HT1080 (cell line): ENCODE data around the gene ANKS1A. TPM values are rescaled to one million over a fixed set of nuclear protein-coding genes. Genes with fewer than 3 reads are reported as not detected.
A peak's percentile ranks its signal among the peaks of the same experiment; 100 is the strongest.
"Not testable (repeated sequence)": the region's sequence is repeated elsewhere in the genome, so short reads cannot be mapped to it uniquely, and the experiment has no call there.

ENCODE experiments used
- DNase-seq: peaks from one replicate; pipeline ENCODE4 v3.0.0-alpha.2; 2015; ENCODE audit warnings: low read depth
- total RNA-seq: library from RNA; depleted of rRNA; stranded (reverse); fragments of >200 nt; shearing (Covaris generic); gene quantifications from 2 replicates; pipeline ENCODE4 v1.2.3, GENCODE V29; 2014

ANKS1A gene
- total RNA-seq, 1 experiment from 2014 or later, result 7.3 TPM

DNA sequence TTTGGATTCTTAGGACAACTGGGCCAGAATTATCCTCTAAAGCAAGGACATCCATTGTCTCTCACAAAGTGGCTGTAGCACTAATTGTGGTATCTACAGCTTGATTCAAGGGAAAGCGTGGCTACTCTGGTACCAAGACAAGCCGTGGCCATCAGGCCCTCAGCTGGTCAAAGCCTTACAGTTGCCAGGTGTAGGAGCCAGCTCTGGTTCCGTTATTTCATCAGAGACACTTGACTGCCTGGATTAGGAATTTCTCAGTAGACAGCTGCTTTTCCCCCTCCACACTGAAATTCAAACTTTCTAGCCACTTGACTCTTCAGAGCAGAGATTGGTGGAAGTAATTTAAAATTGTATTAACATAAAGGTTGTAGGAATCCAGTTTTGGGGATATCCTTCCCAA is 104.2 kb downstream of the ANKS1A start:
- DNase-seq, result no peak

DNA sequence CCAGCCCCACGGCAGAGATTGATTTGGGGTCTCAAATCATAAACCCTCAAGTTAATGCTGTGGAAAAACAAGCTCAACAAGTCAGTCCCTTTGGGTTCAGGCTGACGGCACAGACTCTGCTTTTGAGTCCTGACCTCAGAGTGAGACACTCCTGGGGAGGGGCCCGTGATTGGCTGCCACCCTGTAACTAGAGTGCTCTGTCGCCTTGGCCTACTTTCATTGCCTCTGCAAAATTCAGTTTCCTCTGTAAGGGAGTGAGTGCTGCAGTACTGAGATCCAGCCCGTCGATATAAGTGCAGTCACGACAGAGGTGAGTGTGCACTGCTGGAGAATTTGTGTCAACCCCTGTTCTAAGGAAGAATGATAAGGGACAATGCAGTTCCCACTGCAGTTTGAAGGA is 105.6 kb downstream of the ANKS1A start:
- DNase-seq, result no peak

DNA sequence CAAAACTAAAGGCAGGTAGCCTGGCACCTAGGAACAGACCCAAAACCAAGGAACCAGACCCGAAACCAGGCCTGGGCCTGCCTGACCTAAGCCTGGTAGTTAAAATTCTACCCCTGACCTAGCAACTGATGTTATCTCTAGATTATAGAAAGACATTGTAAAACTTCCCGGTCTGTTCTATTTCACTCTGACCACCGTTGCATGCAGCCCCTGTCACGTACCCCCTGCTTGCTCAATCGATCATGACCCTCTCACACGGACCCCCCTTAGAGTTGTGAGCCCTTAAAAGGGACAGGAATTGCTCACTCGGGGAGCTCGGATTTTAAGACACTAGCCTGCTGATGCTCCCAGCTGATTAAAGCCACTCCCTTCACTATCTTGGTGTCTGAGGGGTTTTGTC is 109.4 kb downstream of the ANKS1A start:
- not testable (repeated sequence) for DNase-seq

DNA sequence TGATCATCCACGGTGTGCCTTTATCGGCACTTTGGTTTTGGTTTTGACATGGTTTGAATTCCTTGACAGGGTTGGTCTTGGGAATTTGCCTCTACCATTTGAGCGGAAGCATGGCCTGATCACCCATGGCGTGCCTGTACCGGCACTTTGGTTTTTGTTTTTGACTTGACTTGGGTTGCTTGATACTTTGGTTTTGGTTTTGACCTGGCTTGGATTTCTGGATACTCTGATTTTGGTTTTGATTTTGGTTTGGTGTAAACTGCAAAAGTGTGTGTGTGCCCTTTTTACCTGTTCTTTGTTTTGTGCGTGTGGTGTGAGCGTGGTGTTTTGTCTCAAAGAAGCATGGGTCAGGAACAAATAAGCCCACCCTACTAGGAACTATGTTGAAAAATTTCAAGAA is 110.1 kb downstream of the ANKS1A start:
- DNase-seq, result not testable (repeated sequence)

DNA sequence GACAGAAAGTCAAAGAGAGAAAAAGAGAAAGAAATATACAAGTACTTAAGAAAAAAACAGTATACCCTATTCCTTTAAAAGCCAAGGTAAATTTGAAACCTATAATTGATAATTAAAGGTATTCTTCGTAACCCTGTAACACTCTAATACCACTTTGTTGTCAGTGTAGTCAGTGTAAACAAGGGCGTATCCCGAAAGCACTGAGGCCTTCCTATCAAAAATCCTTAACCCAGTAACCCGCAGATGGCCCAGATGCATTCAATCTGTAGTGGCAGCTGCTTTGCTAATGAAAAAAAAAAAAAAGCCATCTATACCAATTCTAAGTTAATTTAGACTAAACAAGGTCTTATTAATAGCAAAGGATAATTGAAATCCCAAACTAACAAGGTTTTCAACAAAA is 110.9 kb downstream of the ANKS1A start:
- DNase-seq, result not testable (repeated sequence)

DNA sequence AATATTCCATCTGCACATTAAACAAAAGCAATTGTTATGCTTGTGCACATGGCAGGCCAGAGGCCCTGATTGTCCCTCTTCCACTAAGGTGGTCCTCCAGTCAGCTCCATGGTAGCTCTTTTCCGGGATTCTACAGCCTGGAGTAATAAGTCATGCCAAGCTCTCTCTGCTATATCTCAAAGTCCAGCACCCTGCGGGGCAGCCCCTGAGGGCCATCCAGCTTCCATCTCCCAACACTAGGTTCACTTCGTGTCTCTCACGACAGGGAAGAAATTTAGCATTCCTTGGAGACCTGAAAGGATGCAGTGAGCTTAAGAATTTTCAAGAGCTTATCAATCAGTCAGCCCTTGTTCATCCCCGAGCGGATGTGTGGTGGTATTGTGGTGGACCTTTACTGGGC is 112.3 kb downstream of the ANKS1A start:
- not testable (repeated sequence) for DNase-seq

DNA sequence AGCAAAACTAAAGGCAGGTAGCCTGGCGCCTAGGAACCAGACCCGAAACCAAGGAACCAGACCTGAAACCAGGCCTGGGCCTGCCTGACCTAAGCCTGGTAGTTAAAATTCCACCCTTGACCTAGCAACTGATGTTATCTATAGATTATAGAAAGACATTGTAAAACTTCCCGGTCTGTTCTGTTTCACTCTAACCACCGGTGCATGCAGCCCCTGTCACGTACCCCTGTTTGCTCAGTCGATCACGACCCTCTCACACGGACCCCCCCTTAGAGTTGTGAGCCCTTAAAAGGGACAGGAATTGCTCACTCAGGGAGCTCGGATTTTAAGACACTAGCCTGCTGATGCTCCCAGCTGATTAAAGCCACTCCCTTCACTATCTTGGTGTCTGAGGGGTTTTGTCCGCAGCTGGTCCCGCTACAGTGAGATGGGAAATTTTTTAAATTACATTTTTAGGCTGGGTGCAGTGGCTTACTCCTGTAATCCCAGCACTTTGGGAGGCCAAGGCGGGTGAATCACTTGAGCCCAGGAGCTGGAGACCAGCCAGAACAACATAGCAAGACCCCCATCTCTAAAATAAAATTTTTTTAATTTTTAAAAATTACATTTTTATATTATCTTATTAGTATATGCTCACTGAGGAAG is 115.0 kb downstream of the ANKS1A start:
- not testable (repeated sequence) for DNase-seq

DNA sequence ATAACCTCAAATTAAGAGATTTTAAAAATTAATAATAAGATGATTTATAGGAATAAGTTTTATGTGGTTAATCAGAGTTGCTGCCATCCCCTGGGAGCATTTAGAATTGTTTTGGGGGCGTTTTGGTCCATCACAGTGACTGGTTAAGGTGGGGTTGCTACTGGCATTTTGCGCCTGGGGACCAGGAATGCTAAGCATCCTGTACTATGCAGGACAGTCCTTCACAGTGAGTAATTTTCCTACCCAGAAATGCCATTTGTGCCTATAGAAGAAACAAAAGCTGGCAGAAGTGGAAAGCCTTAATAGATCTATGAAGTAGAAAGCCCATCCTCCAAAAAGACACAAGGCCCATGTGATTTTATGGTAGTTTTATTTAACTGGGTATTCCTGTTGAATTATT is 118.0 kb downstream of the ANKS1A start:
- no peak for DNase-seq

DNA sequence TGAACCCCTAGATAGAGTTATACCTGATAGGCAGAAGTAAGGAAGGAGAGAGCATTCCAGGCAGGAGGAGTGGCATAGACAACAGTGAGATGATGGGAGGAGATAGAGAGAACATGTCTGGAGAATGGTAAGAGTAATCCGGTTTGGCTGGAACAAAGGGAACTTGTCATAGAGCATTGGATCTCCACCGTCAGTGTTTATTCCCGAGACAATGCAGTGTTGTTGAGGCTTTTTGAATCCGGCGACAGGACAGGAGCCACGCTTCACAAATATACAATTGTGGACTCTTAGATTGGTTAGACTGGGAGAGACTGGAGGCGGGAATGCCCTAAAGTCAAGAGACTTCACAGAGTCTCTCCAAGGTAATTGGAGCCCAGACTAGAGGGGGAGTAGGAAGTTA is 119.8 kb downstream of the ANKS1A start:
- no peak for DNase-seq

DNA sequence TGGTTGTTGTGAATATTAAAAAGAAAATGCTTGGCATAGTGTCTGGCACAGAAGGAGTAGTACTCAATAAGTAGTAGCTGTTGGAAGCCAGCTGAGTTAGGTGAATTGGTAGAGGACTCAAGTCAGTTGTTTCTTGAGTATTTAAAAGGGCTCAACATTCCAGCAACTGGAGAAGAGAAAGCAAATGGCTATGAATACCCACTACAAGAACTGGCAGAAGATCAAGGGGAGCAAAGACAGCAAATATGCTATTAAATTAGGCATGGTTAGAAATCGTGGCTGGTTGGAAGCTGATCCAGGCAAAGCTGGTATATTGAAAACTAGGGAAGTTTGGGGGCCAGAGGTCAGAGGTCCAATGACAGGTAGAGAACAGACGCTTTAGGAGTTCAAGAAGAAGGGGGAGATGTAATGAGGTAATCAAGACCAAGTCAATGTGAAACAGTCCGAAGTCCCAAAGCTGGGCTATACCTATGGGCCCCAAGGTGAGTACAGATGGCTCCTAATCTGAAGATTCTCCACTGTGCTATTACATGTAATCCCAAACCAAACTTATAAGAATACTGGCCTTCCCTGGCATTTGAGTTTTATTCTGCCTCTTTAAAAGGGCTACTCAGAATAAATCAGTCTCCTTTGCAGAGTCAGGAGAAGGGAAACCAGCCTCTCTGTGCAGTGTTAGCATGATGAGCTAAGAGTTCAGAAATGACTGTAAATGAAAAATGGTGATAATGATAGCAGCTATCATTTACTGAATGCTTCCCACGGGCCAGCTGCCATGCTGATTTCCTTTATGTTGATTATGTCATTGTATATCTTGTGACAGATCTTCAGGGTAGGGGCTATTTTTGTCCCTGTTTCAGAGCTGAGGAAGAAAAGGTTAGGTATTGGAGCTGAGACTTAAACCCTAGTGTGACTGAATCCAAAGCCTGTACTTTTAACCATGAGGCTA is 122.3 kb downstream of the ANKS1A start:
- DNase-seq, result no peak

DNA sequence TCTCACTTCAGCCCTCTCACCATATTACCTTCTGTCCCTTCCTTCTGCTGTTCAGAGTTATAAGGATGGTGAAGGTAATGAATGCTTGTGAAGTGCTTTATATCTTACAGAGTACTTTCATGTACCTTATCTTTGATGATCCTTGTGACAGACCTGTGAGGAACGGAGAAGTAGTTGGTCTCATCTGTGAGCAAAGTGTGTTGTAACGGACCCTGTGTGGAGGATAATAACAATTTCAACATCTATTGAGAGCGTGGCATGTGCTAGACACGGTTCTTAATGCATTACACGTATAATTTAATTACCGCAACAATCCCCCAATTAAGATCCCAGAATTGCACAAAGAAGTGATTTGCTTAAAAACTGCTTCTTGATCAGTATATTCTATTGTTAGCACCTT is 124.6 kb downstream of the ANKS1A start:
- no peak for DNase-seq

DNA sequence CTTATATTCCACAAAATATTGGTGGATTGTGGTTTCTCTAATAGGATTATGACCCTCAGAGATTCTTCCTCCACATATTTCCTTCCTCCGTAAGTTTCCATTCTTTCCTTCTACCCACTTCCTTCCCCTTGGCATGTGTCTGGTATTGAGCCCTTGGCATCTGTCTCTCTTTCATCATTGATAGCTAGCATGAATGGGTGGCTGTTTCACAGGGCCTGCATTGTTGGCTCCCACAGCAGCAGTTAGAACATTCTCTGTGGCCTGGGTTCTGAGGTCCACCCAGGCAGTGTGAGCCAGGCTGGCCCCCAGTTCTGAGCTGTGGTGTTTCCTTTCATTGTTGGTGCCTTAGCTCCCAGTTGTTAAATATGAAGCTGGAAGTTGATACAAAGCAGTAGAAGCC is 125.3 kb downstream of the ANKS1A start:
- no peak for DNase-seq

DNA sequence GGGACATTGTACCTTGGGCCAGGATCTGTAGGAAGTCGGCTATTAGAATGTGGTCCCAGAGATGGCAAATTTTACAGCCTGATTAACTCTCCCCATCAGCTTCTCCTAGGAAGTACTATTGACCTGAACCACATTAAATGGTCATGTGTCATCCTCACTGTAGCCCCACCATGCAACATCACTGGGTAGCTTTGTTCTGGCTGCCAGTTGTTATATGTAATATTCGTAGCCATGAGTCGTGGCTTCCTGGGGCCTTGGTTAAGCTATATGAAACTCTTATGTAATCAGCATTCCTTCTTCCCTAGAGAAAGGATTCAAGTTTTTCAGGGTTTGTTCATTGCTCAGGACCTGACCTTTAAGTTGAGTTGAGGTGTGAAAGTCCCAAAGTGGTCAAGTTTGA is 125.7 kb downstream of the ANKS1A start:
- peak; percentile 90 for DNase-seq

DNA sequence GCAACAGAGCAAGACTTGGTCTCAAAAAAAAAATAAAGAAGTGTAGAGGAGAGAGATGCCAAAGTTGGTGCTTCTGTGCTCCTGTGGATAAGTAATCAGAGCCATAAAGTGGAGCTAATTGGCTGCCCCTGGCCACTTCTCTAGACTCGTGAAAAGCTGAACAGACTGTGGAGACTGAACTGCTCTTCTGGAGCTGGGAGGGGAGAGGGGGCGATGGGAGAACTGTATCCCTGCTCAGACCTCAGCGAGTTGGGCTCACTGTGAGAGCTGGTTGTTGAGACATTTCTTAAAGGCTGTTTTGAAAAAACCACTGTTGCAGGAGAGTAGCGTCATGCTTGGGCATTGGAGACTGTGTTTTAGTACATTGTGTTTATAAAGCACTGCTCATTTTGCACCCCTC is 126.4 kb downstream of the ANKS1A start:
- no peak for DNase-seq

DNA sequence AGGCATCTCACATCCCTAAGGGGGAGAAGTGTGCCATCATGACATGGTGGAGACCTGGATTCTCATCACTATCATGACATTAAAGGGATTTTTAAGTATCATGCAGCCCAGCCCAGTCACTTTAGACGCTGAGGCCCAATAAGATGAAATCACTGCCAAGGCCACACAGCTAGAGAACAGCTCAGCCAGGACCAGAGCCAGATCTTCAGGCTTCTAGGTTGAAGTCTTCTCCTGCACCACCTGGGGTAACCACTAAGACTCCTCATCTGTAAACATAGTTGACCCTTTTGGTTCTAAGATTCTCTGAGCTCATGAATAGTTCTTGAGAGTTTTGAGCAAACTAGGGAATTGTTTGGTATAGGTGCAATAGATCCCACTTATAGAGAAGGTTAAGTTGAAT is 126.9 kb downstream of the ANKS1A start:
- DNase-seq, result no peak

DNA sequence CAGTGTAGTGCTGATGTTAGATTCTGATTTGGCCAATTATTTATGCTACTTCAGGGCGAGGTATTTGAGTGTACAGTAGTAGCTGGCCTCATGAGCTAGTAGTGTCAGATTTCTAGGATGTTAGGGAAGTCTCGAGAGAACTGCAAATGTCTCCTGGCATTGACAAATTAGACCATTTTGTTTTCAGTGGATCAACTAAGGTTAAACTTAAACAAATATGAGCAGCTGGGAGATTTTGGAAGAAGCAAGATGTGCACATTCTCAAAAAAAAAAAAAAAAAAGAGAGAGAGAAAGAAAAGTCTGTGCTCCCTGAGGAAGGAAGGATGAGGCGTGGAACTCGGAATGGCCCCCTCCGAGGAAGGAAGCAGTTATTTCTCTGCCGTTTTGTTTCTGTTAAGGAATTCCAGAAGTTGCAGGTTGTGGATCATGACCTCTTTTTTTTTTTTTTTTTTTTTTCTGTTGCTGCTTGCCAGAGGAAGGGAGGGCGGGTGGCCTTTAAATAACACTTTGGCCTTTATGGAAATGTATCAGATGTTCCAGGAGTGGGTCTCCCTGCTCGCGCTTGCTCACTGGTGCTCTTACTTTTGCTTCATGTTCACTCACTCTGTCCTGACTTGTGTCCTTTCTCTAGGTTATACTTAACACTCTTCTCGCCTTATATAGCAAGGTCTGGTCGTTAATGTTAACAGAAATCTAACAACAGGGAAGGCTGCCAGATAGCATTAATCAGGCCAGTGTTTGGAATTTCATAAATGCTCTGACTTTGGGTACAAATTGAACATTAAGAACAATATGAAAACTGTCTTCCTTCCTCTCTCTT is 127.7 kb downstream of the ANKS1A start:
- DNase-seq, result no peak

DNA sequence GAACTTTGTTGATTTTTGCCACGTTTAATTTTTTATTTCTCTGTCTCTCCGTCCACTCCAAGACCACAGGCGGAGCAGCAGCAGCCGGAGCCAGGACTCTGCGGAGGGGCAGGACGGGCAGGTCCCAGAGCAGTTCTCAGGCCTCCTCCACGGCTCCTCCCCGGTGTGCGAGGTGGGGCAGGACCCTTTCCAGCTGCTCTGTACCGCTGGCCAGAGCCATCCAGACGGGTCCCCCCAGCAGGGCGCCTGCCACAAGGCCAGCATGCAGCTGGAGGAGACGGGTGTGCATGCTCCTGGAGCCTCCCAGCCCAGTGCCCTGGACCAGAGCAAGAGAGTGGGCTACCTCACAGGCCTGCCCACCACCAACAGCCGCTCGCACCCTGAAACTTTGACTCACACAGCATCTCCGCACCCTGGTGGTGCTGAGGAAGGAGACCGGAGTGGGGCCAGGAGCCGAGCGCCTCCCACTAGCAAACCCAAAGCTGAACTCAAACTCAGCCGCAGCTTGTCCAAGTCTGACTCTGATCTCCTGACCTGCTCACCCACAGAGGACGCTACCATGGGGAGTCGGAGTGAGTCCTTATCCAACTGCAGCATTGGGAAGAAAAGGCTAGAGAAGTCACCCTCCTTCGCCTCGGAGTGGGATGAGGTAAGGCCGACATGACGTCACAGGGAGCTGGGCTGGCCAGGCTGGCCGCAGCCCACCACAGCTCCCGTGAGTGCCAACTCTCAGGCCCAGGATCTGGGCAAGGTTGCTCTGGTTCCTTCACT is 128.5 kb downstream of the ANKS1A start:
- no peak for DNase-seq

DNA sequence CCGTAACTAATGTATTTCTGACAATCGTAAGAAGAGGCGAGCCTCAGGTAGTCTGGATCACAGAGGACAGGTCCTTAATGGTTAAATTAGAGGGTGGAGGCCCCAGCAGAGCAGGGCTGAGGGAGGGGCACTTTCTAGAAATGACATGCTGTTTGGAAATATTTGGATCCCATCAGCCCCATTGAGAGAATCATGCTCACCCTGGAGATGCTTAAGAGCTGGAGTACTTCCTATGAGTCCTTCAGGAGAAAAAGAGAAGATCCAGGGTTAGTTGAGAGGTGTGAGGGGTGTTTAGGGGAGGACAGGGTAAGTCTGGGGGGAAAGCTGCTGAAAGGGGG is 129.1 kb downstream of the ANKS1A start:
- no peak for DNase-seq

DNA sequence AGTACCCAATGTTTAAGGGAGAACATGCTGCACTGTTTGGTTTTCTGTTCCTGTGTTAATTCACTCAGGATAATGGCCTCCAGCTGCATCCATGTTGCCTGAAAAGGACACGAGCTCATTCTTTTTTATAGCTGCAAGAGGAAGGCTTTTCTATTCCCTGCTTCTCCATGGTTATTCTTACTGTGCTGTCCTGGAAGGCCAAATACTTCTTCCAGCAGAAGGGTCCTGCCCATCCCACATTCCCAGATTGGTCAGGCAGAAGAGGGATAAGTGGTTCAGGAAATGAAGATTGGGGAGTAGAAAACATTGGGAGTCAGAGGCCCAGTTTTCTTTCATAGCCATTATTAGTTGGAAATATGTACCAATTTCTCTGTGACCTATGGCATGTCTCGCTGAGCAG is 129.7 kb downstream of the ANKS1A start:
- DNase-seq, result no peak

DNA sequence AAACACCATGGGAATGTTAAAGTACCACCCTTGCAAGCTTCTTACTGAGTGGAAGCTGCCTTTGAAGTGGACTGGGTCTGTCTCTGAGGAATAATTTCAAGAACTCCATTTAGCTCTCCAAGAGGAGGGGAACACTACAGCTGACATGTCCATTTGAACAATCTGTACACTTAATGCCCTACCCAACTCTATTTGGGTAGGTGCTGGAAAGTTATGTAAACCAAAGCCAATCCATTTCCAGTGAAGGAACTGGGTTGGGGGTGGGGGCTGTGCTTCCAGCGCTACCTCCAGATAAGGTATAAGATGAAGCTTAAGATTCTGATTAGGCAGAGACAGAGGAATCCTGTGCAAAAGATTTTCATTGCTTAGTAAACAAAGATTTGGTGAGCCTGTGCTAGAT is 130.1 kb downstream of the ANKS1A start:
- DNase-seq, result no peak

DNA sequence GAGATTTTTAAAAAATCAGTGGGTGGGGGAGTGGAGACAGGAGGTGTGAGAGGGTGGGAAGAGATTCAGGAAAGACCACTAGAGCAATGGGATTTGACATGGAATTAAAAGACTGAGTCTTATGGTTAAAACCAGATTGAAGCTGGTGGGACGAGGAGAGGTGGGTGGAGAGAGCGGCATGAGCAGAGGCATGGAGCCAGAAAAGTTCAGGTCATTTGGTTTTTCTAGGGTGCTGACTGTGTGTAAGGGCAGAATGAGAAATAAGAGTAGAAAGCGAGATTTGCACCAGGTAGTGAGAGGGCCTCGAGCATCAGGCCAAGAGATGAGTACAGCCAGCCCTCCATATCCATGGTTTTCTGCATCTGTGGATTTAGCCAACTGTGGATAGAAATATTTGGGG is 130.8 kb downstream of the ANKS1A start:
- no peak for DNase-seq
